Activated CD4-positive, alpha-beta memory T cell treated with anti-CD3 and anti-CD28 coated beads for 36 hours (primary cell): ENCODE results near the gene UTP14A. TPM values are rescaled to one million over a fixed set of nuclear protein-coding genes. Genes with fewer than 3 reads are reported as not detected.

Source experiments
- CTCF ChIA-PET: fragments of 350-600 bp; sonication (Branson Sonifier 250); formaldehyde crosslinking; loops from one replicate; lab custom pipeline; 2021; ENCODE audit warnings: antibody characterized with exemption, inconsistent platforms; lab: Charles Lee
- POLR2A ChIA-PET: fragments of 350-600 bp; sonication (Branson Sonifier 250); formaldehyde crosslinking; loops from one replicate; lab custom pipeline; 2021; ENCODE audit warnings: antibody characterized with exemption; lab: Charles Lee
- DNase-seq: peaks from one replicate; pipeline ENCODE4 v3.0.0-alpha.2; 2020
- H3K27ac Mint-ChIP-seq: one replicate; pipeline ENCODE4 v1.8.0; 2021; ENCODE audit warnings: mixed read lengths
- H3K27me3 Mint-ChIP-seq: one replicate; pipeline ENCODE4 v1.8.0; 2021; ENCODE audit warnings: mixed read lengths
- H3K36me3 Mint-ChIP-seq: one replicate; pipeline ENCODE4 v1.8.0; 2021; ENCODE audit warnings: mixed read lengths
- H3K4me1 Mint-ChIP-seq: one replicate; pipeline ENCODE4 v1.8.0; 2021; ENCODE audit warnings: low read depth, mixed read lengths
- H3K4me3 Mint-ChIP-seq: one replicate; pipeline ENCODE4 v1.8.0; 2021; ENCODE audit warnings: mild to moderate bottlenecking, mixed read lengths
- H3K9me3 Mint-ChIP-seq: one replicate; pipeline ENCODE4 v1.8.0; 2021; ENCODE audit warnings: mixed read lengths
- intact Hi-C: fragments of 100-400 bp; cut with micrococcal nuclease; formaldehyde crosslinking; loops from one replicate; pipeline ENCODE4 v1.15.1; 2023
- total RNA-seq, 2 experiments: library from RNA; stranded (reverse); gene quantifications; one replicate each; pipeline ENCODE4 v1.2.3, GENCODE V29; 2021

UTP14A gene
- total RNA-seq, 2 experiments from 2014 or later = 29.9 to 31.7 TPM

DNA sequence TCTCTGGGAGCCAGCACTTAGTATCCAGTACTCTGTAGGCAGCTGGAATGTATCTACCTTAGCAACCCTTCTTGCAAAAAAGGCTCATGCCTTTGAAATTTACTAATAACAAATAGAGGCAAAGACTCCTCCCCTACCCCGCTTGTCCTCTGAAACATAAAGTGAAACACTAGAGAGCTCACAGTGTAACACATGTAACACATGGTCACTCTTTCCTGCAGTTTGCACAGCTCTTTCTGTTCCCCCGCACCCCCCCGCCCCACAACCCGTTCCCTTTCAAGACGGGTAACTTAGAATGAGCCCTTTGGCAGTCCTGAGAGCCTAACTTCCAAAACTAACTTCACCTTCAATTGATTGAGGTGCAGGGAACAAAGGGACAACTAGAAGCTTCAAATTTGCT, 70.5 kb downstream of the UTP14A start:
- DNase-seq = no peak
- no peaks in the 10 kb centered on the region for H3K4me1 Mint-ChIP-seq
- CTCF ChIA-PET = no interaction called here
- POLR2A ChIA-PET = interaction anchor here (0.7 kb wide), 1 partner anchor 368 kb away, joined by 3 read pairs; no protein-coding TSS in a partner anchor
- H3K36me3 Mint-ChIP-seq = no peaks in the 10 kb centered on the region
- no peak overlapping the region for H3K27ac Mint-ChIP-seq
- no peak overlapping the region for H3K4me3 Mint-ChIP-seq
- no peaks in the 10 kb centered on the region for H3K27me3 Mint-ChIP-seq
- H3K9me3 Mint-ChIP-seq = no peaks in the 10 kb centered on the region
- intact Hi-C loops = no loop called here

Other genes starting within 250 kb of the UTP14A start
- gene XPNPEP2, start 167.2 kb upstream of the UTP14A start, total RNA-seq = under 1 TPM; 0.80 to 0.93 TPM
- gene SASH3, start 126.2 kb upstream of the UTP14A start, total RNA-seq = 100 to 1,000 TPM; 126 to 133 TPM
- 10 to 100 TPM in 1 of 2 experiments, 1 to 10 TPM in 1; 9.0 to 11.0 TPM for gene ZDHHC9, start 62.3 kb upstream of the UTP14A start, total RNA-seq
- gene BCORL1, start 76.5 kb downstream of the UTP14A start, total RNA-seq = 10 to 100 TPM in 1 of 2 experiments, 1 to 10 TPM in 1; 9.2 to 10.5 TPM
- gene ELF4, start 204.3 kb downstream of the UTP14A start, total RNA-seq = 10 to 100 TPM; 28.0 to 28.2 TPM